Stimulated activated CD4-positive, alpha-beta T cell treated with anti-CD3 and anti-CD28 coated beads, Interleukin-15, amount 100 ng/mL, for 48 hours (primary cell): ENCODE measurements around the gene EXOSC5.
"Not testable (repeated sequence)": the region's sequence is repeated elsewhere in the genome, so short reads cannot be mapped to it uniquely, and the experiment has no call there.

Experiments
- DNase-seq, 2 donors: peaks; one replicate each; pipeline ENCODE4 v3.0.0-alpha.2; 2020; ENCODE audit warnings: low read depth in 2 of 2

EXOSC5 gene

GRCh38 chr19:41366089-41366488 lies 31.1 kb downstream of the EXOSC5 start:
- no peak for DNase-seq

GRCh38 chr19:41364524-41365391 lies 32.4 kb downstream of the EXOSC5 start:
- no peak for DNase-seq

GRCh38 chr19:41363753-41364523 lies 33.2 kb downstream of the EXOSC5 start, which contains the start of gene B9D2:
Gene B9D2 (minus strand): TSS chr19:41364149. CDS start chr19:41363519, 630 bp downstream.
- peak; percentile 95 to 97 for DNase-seq

- DNase-seq = no peak
Observed at GRCh38 chr19:41363371-41363752, 33.8 kb downstream of the EXOSC5 start.

GRCh38 chr19:41362143-41362847 lies 34.9 kb downstream of the EXOSC5 start:
- no peak for DNase-seq

GRCh38 chr19:41359741-41360140 lies 37.4 kb downstream of the EXOSC5 start:
- no peak for DNase-seq

GRCh38 chr19:41357746-41358145 lies 39.4 kb downstream of the EXOSC5 start:
- no peak for DNase-seq

GRCh38 chr19:41356984-41357739 lies 40.0 kb downstream of the EXOSC5 start:
- DNase-seq = no peak

GRCh38 chr19:41355802-41356201 lies 41.4 kb downstream of the EXOSC5 start:
- DNase-seq = no peak

GRCh38 chr19:41355035-41355434 lies 42.1 kb downstream of the EXOSC5 start:
- no peak for DNase-seq

- no peak for DNase-seq
Observed at GRCh38 chr19:41354343-41354953, 42.7 kb downstream of the EXOSC5 start.

GRCh38 chr19:41353466-41354342 lies 43.5 kb downstream of the EXOSC5 start, which contains the start of gene TGFB1:
Gene TGFB1 (minus strand): TSS chr19:41353922. CDS start chr19:41353044, 878 bp downstream.
- peak; percentile 82 to 88 for DNase-seq

- peak; percentile 56 to 69 for DNase-seq
Observed at GRCh38 chr19:41352609-41353465, 44.3 kb downstream of the EXOSC5 start.

GRCh38 chr19:41352279-41352608 lies 44.9 kb downstream of the EXOSC5 start:
- DNase-seq = no peak

- DNase-seq = peak; percentile 63 to 76
Observed at GRCh38 chr19:41351339-41352245, 45.6 kb downstream of the EXOSC5 start.

- DNase-seq = no peak
Observed at GRCh38 chr19:41350735-41351338, 46.3 kb downstream of the EXOSC5 start.

GRCh38 chr19:41346916-41347315 lies 50.2 kb downstream of the EXOSC5 start:
- DNase-seq = not testable (repeated sequence)
